Lower lobe of right lung (tissue), 2 donors: ENCODE results near the gene FGF19. TPM values are rescaled to one million over a fixed set of nuclear protein-coding genes. Genes with fewer than 3 reads are reported as not detected.
"Not testable (repeated sequence)": the region's sequence is repeated elsewhere in the genome, so short reads cannot be mapped to it uniquely, and the experiment has no call there.

Experiments used
- ATAC-seq, 2 donors: fragments of 200-7000 bp; cut with Tn5 transposase; one replicate each; pipeline ENCODE4 v1.9.1; 2020 to 2022; ENCODE audit warnings: mild to moderate bottlenecking in 2 of 2, moderate library complexity in 2 of 2
- DNase-seq: peaks from one replicate; pipeline ENCODE4 v3.0.0-alpha.2; 2020
- H3K27ac ChIP-seq: fragments of 200-600 bp; one replicate; pipeline ENCODE4 v1.8.0; 2022
- H3K27me3 ChIP-seq: fragments of 200-600 bp; one replicate; pipeline ENCODE4 v1.8.0; 2022; ENCODE audit warnings: low read depth
- H3K36me3 ChIP-seq: fragments of 200-600 bp; one replicate; pipeline ENCODE4 v1.8.0; 2022; ENCODE audit warnings: mild to moderate bottlenecking
- H3K4me1 ChIP-seq: fragments of 200-600 bp; one replicate; pipeline ENCODE4 v1.8.0; 2022
- H3K4me3 ChIP-seq: fragments of 200-600 bp; one replicate; pipeline ENCODE4 v1.8.0; 2022; ENCODE audit warnings: mild to moderate bottlenecking
- H3K9me3 ChIP-seq: fragments of 200-600 bp; one replicate; pipeline ENCODE4 v1.8.0; 2022
- CTCF ChIP-seq: fragments of 200-600 bp; IDR thresholded peaks from one replicate; pipeline ENCODE4 v1.8.0; 2022; ENCODE audit warnings: antibody characterized with exemption, mild to moderate bottlenecking
- intact Hi-C: fragments of 100-400 bp; cut with DNase I; formaldehyde crosslinking; loops from one replicate; pipeline ENCODE4 v1.11.0; 2022
- total RNA-seq: library from RNA; stranded (reverse); fragmentation: NEBNext Ultra II Directional; extraction: Animal tissue kit (Norgen Biotek cat#: 25700); gene quantifications from one replicate; pipeline ENCODE4 v1.2.1, GENCODE V29; 2021
- donor health status: DM: no; HTN: yes; CAD: no; lungs with severe emphysema.

Gene FGF19
- total RNA-seq, 1 donor from 2014 or later: not detected

- Histone ChIP-seq H3K4me1 (peaks cover 10% of the 10 kb centered on the region), H3K36me3 (no peaks in the 10 kb centered on the region), H3K27ac (no peak overlapping the region), H3K27me3 (peaks cover 69% of the 10 kb centered on the region), H3K4me3 (no peak overlapping the region), H3K9me3 (no peaks in the 10 kb centered on the region)
- no peak for TF ChIP-seq CTCF
- intact Hi-C loops: no loop called here
- no peak for ATAC-seq
- DNase-seq: no peak
These were observed 6.0 kb downstream of the FGF19 start for GRCh38 chr11:69697861-69698260.

- H3K4me1 ChIP-seq: peaks cover 10% of the 10 kb centered on the region
- H3K27me3 ChIP-seq: peaks cover 65% of the 10 kb centered on the region
- DNase-seq: no peak
- intact Hi-C loops: no loop called here
- no peaks in the 10 kb centered on the region for H3K36me3 ChIP-seq
- no peak overlapping the region for H3K27ac ChIP-seq
- no peaks in the 10 kb centered on the region for H3K9me3 ChIP-seq
- ATAC-seq: no peak
- no peak for TF ChIP-seq CTCF
- H3K4me3 ChIP-seq: no peak overlapping the region
These were observed 6.4 kb downstream of the FGF19 start for GRCh38 chr11:69697469-69697843.

GRCh38 chr11:69696749-69697468 is 6.9 kb downstream of the FGF19 start:
- no peak overlapping the region for H3K4me3 ChIP-seq
- no peak for ATAC-seq
- no peak overlapping the region for H3K27ac ChIP-seq
- no peaks in the 10 kb centered on the region for H3K9me3 ChIP-seq
- no peaks in the 10 kb centered on the region for H3K36me3 ChIP-seq
- intact Hi-C loops: no loop called here
- no peak for TF ChIP-seq CTCF
- DNase-seq: no peak
- H3K4me1 ChIP-seq: peaks cover 10% of the 10 kb centered on the region
- H3K27me3 ChIP-seq: peaks cover 60% of the 10 kb centered on the region

- ATAC-seq, intact Hi-C loops, H3K4me1 ChIP-seq, DNase-seq, H3K4me3 ChIP-seq, H3K9me3 ChIP-seq, H3K27ac ChIP-seq, H3K36me3 ChIP-seq: not testable (repeated sequence)
- H3K27me3 ChIP-seq: peaks cover 51% of the 10 kb centered on the region
These were observed 7.8 kb downstream of the FGF19 start for GRCh38 chr11:69695995-69696394.

GRCh38 chr11:69695581-69695980 is 8.2 kb downstream of the FGF19 start:
- H3K4me3 ChIP-seq: no peak overlapping the region
- peaks cover 47% of the 10 kb centered on the region for H3K27me3 ChIP-seq
- ATAC-seq (no peak), DNase-seq (no peak)
- no peaks in the 10 kb centered on the region for H3K36me3 ChIP-seq
- no peak overlapping the region for H3K27ac ChIP-seq
- peaks cover 5% of the 10 kb centered on the region for H3K4me1 ChIP-seq
- intact Hi-C loops: no loop called here
- H3K9me3 ChIP-seq: no peaks in the 10 kb centered on the region
- TF ChIP-seq CTCF: no peak

GRCh38 chr11:69694781-69695180 is 9.0 kb downstream of the FGF19 start:
- H3K4me1 ChIP-seq: no peaks in the 10 kb centered on the region
- no peak for TF ChIP-seq CTCF
- no peak overlapping the region for H3K4me3 ChIP-seq
- intact Hi-C loops: no loop called here
- ATAC-seq (no peak), DNase-seq (no peak)
- no peaks in the 10 kb centered on the region for H3K36me3 ChIP-seq
- no peak overlapping the region for H3K27ac ChIP-seq
- H3K27me3 ChIP-seq: peaks cover 45% of the 10 kb centered on the region
- H3K9me3 ChIP-seq: no peaks in the 10 kb centered on the region
